Natural killer cell treated with Interleukin-12 subunit alpha and Interleukin-12 subunit beta and Interleukin-15 and Interleukin-18, amount 100 ng/mL, for 72 hours (primary cell): ENCODE results near the gene MICOS13. TPM values are rescaled to one million over a fixed set of nuclear protein-coding genes. Genes with fewer than 3 reads are reported as not detected.

Experiments used
- ATAC-seq, 2 donors: fragments of 150-1000 bp; cut with Tn5 transposase in 1 of 2; sonication (Bioruptor Pico), chemical (Tn5 transposase) in 1 of 2; 2 replicates each; pipeline ENCODE4 v1.10.0; 2021
- DNase-seq: peaks from one replicate; pipeline ENCODE4 v3.0.0; 2022; ENCODE audit warnings: low spot score
- H3K27ac Mint-ChIP-seq, 2 donors: 1 replicate in 1 of 2; 2 replicates in 1 of 2; pipeline ENCODE4 v1.8.0; 2022; ENCODE audit warnings: mixed read lengths in 2 of 2, mild to moderate bottlenecking in 1 of 2, moderate library complexity in 1 of 2
- H3K27me3 Mint-ChIP-seq, 2 donors: 1 replicate in 1 of 2; 2 replicates in 1 of 2; pipeline ENCODE4 v1.8.0; 2022; ENCODE audit warnings: mixed read lengths in 2 of 2
- H3K36me3 Mint-ChIP-seq: one replicate; pipeline ENCODE4 v1.8.0; 2022; ENCODE audit warnings: mixed read lengths
- H3K4me1 Mint-ChIP-seq, 2 donors: 1 replicate in 1 of 2; 2 replicates in 1 of 2; pipeline ENCODE4 v1.8.0; 2022; ENCODE audit warnings: low read depth in 2 of 2, mixed read lengths in 2 of 2, mild to moderate bottlenecking in 1 of 2
- H3K4me3 Mint-ChIP-seq: one replicate; pipeline ENCODE4 v1.8.0; 2022; ENCODE audit warnings: mixed read lengths
- H3K9me3 Mint-ChIP-seq: 2 replicates; pipeline ENCODE4 v1.8.0; 2022; ENCODE audit warnings: mixed read lengths
- total RNA-seq, 2 donors: library from RNA; stranded (reverse); gene quantifications; one replicate each; pipeline ENCODE4 v1.2.3, GENCODE V29; 2022

The MICOS13 gene
- total RNA-seq, 2 donors from 2014 or later = 40.7 to 41.4 TPM

DNA sequence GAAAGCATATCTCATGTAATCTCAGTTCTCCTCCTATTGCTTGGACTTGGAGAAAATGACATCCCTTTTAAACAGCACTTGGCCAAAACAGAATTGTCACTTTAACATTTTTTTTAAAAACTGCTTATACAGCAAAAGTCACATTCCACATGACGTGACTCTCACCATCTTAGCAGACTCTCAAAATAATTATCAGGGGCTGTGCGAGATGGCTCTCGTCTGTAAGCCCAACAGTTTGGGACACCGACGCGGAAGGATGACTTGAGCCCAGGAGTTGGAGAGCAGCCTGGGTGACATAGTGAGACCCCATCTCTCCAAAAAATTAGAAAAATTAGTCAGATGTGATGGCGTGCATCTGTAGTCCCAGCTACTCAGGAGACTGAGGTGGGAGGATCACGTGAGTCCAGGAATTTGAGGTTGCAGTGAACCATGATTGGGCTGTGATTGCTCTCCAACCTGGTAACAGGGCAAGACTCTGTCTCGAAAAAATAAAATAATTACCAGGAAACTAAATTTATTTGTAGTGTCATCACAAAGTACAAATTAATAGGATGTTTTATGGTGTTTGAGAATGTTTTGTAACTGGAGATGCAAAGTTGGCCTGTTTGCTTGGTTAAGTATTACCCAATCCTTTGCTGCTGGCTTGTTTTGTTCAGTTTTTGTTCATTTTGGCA lies 48.6 kb downstream of the MICOS13 start:
- H3K27ac Mint-ChIP-seq = peak overlapping the region in 1 of 2 donors; percentile 58
- H3K4me3 Mint-ChIP-seq = no peak overlapping the region
- H3K36me3 Mint-ChIP-seq = peaks cover 12% of the 10 kb centered on the region
- ATAC-seq (no peak), DNase-seq (no peak)
- H3K4me1 Mint-ChIP-seq = peaks cover 48 to 58% of the 10 kb centered on the region in 2 donors
- H3K27me3 Mint-ChIP-seq = no peaks in the 10 kb centered on the region
- H3K9me3 Mint-ChIP-seq = no peaks in the 10 kb centered on the region

DNA sequence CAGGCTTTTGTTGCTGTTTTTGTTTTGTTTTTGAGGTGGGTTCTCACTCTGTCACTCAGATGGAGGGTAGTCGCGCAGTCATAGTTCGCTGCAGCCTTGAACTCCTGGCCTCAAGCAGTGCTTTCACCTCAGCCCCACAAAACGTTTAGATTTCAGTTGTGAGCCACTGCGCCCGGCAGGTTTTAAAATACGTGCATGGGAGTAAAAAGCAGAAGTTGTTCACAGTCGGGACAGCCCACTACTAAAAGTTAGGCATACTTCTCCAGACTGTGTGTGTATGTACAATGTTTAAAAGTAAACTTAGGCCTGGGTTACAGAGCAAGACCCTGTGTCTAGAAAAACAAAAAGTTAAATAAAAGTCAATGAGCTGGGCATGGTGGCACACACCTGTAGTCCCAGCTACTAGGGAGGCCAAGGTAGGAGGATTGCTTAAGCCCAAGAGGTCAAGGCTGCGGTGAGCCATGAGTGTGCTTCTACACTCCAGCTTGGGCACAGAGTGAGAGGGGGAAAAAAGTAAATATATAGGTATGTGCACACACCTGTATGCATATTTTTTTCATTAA lies 51.3 kb downstream of the MICOS13 start:
- Mint-ChIP-seq H3K27me3 (no peaks in the 10 kb centered on the region), H3K4me3 (peak overlapping the region; percentile 58), H3K36me3 (peaks cover 34% of the 10 kb centered on the region), H3K9me3 (no peaks in the 10 kb centered on the region), H3K27ac (peak overlapping the region; percentile 65 to 81), H3K4me1 (peaks cover 59 to 67% of the 10 kb centered on the region in 2 donors)
- DNase-seq (no peak), ATAC-seq (no peak)

DNA sequence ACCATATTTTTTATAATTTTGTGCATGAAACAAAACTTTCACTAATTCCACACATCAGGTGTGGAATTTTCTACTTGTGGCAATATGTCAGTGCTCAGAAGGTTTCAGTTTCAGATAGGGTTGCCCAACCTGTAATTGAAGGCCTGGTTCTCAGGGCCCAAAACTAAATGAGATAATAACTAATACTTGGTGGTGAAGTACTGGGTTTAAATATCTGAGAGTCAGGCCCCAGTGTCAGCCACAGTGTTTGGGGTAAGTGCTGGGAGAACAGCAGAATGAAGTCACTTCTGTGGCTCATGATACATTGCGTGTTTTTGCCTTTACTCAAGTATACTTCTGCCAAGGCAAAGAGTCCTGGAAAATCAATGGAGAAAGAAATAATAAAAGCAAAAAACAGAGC lies 51.9 kb downstream of the MICOS13 start:
- Mint-ChIP-seq H3K4me1 (peaks cover 59 to 67% of the 10 kb centered on the region in 2 donors), H3K27ac (peak overlapping the region; percentile 65 to 81), H3K4me3 (peak overlapping the region; percentile 58), H3K27me3 (no peaks in the 10 kb centered on the region), H3K9me3 (no peaks in the 10 kb centered on the region), H3K36me3 (peaks cover 34% of the 10 kb centered on the region)
- peak; percentile 44 to 66 for ATAC-seq
- no peak for DNase-seq

Other genes starting within 250 kb of the MICOS13 start
- not detected for gene ZNRF4, start 225.1 kb downstream of the MICOS13 start, total RNA-seq
- 1 to 10 TPM in 1 of 2 donors, under 1 TPM in 1; 0.57 to 2.6 TPM for gene TINCR, start 112.6 kb downstream of the MICOS13 start, total RNA-seq
- 100 to 1,000 TPM; 116 to 204 TPM for gene SAFB2, start 57.7 kb downstream of the MICOS13 start, total RNA-seq
- gene SAFB, start 57.4 kb downstream of the MICOS13 start, total RNA-seq = 100 to 1,000 TPM; 126 to 190 TPM
- gene HSD11B1L, start 511 bp upstream of the MICOS13 start, total RNA-seq = 1 to 10 TPM; 1.8 to 3.6 TPM
- gene RPL36, start 9.8 kb upstream of the MICOS13 start, total RNA-seq = 100 to 1,000 TPM; 645 to 764 TPM
- gene LONP1, start 39.6 kb upstream of the MICOS13 start, total RNA-seq = 100 to 1,000 TPM; 151 to 267 TPM
- gene CATSPERD, start 40.1 kb upstream of the MICOS13 start, total RNA-seq = not detected
- gene PRR22, start 104.2 kb upstream of the MICOS13 start, total RNA-seq = 10 to 100 TPM in 1 of 2 donors, 1 to 10 TPM in 1; 8.5 to 21.5 TPM
- 100 to 1,000 TPM in 1 of 2 donors, 10 to 100 TPM in 1; 90.1 to 155 TPM for gene DUS3L, start 110.6 kb upstream of the MICOS13 start, total RNA-seq
- gene NRTN, start 124.6 kb upstream of the MICOS13 start, total RNA-seq = not detected
- gene FUT6, start 159.2 kb upstream of the MICOS13 start, total RNA-seq = not detected
- gene FUT3, start 170.9 kb upstream of the MICOS13 start, total RNA-seq = not detected
- gene FUT5, start 190.0 kb upstream of the MICOS13 start, total RNA-seq = not detected
- 100 to 1,000 TPM; 170 to 189 TPM for gene NDUFA11, start 223.3 kb upstream of the MICOS13 start, total RNA-seq
- gene VMAC, start 224.4 kb upstream of the MICOS13 start, total RNA-seq = 1 to 10 TPM; 4.4 to 6.7 TPM
- 1 to 10 TPM; 7.6 to 8.6 TPM for gene CAPS, start 233.7 kb upstream of the MICOS13 start, total RNA-seq